HG03159 (cell line): ENCODE measurements around the gene AHSA1.

Source experiments
- ATAC-seq: cut with Tn5 transposase; IDR thresholded peaks from one replicate; pipeline ENCODE4 v1.9.1; 2021; ENCODE audit warnings: mild to moderate bottlenecking, moderate library complexity; ENCODE audit not compliant: unreplicated experiment

AHSA1 gene

DNA sequence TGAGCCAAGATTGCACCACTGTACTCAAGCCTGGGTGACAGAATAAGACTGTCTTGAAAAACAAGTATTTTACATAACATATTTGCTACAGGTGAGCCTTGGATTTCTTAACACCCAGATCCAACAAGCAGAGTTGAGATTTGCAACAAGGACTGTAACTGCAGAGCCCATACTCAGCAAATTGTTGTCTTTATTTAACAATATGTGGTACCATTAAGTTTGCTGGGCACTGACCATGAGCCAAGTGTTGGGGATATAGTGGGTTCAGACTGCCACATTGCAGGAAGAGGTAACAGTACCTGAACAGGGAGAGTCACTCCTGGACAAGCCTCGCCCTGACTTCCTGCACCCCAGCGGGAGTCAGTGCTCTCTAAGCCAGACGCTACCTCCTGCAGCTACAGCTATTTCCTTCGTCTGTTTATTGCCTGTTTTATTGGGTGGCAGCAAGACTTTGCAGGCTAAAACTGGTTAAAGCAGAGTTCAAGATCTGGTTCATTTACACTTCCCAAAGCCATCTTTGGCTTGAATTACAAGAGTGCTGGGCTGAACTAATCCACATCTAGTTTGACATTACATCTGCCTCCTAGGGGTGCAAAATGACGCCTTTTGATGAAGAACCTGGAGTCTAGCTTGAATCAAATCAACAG lies 12.5 kb downstream of the AHSA1 start:
- no peak for ATAC-seq

DNA sequence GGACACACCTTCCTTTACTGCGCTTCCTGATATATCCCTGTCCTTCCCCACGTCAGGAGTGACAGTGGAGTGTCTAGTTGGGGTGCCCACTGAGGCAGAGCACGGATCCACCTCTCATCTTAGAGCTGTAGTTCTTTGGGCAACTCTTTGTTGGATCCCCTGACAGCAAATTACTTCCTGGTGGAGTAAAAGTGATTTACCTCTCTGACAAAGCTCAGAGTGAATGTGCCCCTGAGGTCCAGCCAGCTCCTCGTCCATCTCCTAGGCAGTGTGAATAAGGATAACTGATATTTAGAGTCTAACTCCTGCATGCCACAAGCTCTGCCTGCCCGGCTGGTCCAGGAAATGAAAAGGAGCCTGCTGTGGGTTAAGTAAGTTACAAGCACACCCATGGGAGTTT lies 16.0 kb downstream of the AHSA1 start:
- no peak for ATAC-seq

DNA sequence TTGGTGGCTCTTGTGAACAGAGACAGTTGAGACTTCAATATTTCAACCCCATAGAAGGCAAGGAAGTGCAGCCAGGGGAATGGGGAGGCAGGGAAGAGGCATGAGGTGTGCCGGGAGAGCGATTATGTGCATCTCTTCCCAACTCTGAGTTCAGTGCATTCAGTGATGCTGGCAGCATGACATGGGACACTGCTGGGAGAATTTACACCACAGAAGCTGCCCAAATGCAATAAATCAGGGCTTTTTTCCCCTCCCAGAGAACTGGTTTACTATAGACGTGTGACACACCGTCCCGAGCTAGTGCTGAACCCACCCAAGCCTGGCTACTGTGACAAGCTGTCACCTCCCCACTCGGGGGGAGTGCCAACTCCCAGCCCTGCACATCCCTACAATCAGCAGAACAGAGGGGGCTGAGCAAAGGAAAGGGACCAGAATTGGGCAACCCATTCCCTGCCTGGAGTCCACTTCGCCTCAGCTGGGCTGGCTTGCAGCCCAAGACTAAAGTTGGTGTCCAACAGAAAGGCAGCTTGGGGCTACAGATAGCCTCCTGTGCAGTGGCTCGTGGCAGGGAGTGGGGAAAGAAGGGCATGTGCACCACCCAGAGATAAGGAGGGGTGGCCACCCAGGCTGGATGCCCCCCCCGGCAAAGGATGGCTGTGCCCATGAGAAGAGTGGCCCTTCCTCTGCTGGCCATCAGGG lies 16.7 kb downstream of the AHSA1 start:
- ATAC-seq, result no peak

DNA sequence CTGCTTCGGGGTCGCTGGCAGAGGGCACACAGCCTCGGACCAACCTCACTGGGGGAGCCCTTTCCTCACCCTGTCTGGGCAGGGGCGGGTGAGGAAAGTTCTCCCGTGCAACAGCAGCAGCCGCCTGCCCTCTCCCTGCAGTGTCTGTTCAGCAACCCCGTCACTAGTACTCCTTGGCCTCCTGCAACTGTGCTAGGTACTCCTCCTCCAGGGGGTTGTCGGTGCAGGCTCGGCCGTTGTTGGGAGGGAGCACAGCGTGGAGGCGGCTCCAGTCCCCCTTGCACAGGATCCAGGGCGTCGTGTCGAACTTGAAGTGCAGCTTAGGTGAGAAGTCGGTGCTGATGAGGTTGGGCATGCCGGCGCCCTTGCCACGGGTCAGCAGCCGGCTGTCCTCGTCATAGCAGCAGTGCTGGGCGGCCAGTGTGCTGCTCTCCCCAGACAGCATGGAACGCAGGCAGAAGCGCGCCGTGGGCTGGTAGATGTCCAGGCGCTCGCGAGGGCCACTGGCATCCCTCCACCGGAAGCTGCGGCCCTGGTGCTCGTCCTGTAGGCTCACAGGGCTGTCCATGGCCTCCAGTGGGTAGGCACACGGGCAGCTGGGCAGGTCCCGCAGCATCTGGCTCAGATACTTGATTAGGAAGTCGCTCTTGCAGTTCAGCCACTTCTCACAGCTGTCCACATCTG lies 17.7 kb downstream of the AHSA1 start:
- no peak for ATAC-seq

DNA sequence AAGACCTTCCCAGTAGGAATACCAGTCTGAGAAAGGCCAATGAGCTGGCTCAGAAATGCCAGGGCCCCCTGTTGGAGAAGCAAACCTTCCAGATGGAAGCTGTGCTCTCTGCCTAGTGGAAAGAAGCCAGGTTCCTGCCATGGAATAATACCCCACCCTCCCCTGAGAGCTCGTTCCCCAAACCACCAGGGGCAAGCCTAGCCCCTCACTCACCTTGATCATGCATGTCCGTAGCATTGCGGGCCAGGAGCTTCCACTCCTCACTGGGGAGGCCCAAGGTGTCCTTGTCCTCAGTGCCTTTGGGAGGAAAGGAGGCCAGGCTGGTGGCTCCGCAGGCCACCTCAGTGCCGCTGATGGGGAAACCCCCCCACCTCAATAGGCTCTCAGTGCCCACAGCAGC lies 20.1 kb downstream of the AHSA1 start:
- ATAC-seq, result no peak

DNA sequence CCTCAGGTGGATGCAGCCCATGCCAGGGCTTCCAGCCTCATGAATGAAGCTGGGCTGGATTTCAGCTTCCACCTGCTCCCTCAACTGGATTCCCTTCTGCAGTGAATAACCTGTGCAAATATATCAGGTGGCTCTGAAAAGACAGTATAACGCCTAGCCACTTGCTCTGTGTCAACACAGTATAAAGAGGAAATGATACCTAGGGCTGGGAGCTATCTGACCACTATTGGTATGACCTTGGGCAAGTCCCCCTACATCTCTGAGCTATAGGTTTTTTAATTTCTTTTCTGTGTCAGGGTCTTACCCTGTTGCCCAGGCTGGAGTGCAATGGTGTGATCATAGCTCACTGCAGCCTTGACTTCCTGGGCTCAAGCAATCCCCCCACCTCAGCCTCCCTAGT lies 20.9 kb downstream of the AHSA1 start:
- peak; percentile 96 for ATAC-seq

DNA sequence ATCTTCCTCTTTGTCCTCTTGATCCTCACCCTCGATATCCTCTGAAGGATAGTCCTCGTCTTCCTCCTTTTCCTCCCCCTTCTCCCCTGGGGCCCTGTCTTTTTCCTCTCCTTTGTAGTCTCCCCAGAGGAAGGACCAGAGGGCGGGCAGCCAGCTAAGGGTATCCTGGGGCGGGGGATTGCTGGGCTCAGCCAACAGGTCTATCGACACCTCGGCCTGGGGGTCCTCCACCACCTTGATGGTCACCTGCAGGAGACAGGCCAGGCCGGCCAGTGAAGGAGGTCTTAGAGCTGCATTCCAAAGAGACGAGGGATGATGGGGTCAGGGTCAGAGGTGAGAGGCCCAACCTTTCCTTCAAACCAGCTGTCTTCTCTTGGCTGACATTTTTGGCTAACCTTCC lies 24.5 kb downstream of the AHSA1 start:
- ATAC-seq, result no peak

DNA sequence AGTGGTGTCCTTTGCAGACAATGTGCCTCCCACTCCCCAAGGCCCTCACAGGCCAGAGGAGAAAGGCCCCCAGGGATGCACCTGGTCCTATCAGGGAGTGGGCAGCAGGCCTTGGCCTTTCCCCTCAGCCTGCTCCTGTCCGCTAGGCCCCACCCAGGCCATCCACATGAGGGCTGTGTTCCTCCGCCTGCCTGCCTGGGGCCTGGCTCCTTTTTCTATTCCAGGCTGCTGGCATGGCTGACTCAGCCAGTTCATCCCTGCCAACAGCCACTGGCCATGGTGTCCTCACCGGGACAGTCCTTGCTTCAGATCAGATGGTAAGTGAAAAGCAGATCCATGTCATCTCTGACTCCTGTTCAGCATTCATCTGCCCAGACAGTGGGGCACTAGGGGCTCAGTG lies 27.4 kb downstream of the AHSA1 start:
- no peak for ATAC-seq

DNA sequence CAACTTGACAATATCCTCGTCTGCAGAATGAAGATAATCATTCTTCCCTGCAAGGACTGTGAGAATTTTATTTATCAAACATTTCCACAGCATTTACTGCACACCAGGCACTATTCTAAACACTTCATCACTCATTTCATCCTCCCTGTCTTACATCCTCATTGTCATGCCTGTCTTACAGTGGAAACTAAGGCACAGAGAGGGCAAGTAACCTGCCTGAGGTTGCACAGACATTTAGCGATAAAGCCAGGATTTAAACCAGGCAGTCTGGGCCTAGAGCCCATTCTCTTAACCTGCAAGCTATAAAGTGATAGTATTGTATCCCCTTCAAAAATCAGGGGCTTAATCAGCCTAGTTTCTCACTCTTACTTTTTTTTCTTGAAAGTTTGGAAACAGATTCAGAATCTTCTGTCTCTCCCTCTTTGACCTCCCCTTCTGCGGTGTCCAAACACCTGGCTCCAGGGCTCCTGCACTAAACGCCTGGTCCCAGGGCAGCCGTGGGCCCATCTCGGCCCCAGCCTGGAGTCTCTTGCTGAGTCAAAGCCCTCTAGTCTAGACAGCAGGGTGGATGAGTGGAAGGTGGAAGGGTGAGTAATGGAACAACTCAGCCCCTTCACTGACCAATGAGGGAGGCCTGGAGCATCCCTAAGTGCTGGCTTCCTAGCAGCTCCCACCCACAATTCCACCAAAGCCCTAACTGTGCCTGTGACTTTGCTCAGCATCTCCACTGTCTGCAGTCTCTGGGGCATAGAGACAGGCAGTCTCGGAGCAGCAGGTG lies 28.2 kb downstream of the AHSA1 start:
- no peak for ATAC-seq

DNA sequence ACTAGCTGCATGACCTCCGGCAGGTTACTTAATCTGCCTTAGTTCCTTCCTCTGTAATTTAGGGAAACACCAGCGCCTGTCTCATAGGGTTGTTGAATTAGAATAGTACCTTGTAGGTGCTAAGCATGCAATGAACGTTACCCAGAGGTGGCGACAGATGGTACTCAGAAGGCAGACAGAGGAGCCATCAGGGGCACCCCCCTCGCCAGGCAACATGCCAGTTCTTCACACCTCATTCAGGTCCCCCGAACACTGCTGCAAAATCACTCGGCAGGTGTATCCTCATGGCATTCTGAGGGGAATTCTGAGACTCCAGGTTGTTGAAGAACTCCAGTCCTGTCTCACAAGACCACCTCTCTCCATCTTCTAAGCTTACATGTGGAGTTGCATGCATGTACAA lies 30.7 kb downstream of the AHSA1 start:
- ATAC-seq, result no peak

DNA sequence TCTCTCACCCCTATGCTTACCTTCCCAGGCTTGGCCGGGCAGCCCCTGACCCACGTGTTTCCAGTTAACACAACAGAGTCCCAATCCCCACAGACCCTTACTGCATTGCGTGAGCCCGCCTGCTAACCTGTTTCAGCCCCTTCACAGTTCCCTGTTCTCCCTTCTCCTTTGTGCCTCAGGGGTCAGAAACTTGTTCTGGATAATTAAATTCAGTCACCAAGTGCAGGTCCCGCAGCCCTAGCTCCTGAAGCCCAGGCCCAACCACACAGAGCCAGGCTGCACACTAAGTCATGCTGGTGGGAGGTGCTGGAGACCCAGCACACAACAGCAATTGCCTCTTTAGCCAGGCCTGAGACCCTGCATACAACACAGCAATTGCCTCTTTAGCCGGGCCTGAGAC lies 31.1 kb downstream of the AHSA1 start:
- no peak for ATAC-seq

DNA sequence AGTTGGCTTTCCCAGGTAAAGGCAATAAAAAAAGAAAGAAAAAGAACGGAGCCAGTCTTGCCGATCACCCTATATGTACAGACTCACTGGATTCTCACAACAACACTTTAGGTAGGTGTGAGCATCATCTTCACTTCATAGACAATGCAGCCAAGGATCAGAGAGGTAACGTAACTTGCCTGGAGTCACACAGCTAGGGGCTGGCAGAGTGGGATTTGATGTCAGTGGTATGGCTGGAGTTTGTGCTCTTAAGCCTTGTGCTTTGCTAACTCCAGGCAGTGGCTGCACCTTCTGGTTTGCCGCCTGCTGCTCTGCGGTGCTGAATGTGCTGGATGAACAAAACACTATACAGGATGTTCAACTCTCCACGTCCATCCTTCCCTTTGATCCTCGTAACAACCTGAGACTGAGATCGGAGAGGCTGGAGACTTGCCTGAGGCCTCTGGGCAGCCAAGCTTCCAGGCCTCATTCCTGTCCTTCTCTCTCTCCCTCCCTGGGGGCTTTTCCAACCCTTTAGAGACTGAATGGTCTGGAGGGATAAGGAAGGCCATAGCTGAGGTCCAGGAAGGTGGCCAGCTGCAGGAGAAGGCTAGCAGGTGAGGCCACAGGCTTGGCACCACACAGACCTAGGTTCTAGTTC lies 32.6 kb downstream of the AHSA1 start:
- no peak for ATAC-seq

DNA sequence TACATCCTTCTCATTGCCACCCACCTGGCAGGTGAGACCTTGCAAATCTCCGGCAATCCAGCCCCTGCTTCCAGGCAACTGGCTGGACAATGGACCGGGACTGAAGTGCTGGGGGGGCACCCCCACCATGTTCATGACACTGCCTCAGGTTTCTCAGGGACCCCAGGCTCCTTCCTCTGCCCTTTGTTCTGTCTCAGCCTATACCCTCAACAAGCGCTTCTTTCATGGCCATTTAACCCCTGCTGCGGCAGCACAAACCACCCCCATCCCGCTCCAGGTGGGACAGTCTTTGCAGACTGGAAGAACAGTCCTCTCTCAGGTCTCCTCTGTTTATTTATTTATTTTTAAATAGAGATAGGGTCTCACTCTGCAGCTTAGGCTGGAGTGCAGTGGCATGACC lies 33.2 kb downstream of the AHSA1 start:
- no peak for ATAC-seq

DNA sequence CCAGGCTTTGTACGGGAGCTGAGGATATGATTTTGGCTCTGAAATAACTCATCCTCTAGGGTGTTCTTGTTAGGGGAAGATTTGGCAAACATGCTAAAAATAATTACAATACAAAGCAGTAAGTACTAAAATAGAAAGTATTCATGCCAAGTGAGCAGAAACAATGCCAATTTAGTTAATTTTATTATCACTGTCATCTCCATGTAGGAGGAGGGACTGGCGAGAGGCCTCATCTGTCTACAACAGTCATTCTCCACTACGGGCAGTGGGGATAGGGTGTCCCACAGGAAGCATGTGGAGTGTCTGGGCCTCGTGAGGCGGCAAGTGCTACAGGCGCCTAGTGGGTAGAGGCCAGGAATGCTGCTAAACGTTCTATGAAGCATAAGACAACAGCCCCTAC lies 37.4 kb downstream of the AHSA1 start:
- ATAC-seq, result no peak

DNA sequence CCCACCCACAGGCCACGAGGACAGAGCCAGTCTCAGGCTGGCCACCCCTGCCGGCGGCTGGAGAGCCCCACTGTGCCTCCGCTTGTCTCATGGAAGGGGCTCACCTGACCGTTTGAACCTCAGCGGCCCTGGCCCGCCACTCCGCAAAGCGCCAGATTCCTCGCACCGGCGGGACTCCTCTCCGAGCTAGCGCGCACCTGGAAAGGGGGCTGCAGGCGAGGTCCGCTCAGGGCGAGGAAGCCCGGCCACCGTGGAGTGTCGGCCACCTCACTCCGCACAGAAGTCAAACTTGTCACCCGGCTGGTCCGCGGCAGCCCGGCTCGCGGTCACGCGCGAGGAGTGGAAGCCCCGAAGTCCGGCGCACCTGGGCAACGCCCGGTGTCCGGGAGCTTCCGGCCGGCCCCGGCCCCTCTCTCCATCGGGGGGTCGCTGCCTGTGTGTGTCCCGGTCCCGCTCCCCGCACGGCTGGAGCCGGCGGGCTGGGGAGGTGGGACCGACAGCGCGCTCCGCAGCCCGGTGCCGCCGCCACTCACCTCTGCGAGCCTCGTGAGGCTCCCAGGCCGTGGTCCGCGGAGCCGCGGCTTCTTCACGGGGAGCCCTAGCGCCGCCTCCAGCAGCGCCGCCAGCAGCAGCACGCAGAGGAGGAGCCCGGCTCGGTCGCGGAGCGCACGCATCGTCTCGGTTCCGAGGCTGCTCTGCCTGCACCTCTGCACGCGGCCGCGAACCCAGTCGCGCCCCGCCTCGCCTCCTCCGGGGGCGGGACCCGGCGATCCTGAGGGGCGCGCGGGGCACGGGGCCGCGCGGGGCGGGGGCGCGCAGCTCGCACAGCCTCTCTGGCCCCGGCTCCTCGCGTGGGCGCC lies 40.5 kb downstream of the AHSA1 start, which contains the start of gene ISM2:
Gene ISM2 (minus strand): TSS at position 697 of the 860 bp plus-strand sequence. CDS start 23 bp downstream, at position 674.
- peak; percentile 62 for ATAC-seq

DNA sequence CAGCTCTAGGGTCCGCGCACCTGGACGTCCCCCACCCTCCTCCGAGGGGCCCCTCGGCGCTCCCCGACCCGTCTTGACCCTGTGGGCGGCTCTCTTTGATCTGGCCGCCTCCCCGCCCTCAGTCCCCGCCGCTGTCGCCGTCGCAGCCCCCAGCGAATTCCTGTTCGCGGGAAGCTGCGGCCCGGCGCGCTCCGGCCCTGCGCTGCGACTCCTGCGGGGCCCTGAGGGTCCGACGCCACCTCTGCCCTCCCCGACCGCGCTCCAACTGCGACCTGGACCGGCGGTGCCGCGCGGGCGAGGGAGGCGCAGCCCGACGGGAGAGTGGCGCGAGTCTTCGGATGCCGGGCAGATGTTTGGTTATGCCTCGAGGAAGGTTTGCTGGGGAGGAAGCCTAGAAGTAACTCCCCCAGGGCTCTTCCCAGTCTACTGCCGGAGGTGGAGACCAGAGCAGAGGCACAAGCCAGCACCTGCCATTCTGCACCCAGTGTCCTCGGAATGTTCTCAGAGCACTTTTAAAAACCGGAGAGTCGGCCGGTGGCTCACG lies 41.2 kb downstream of the AHSA1 start:
- peak; percentile 29 for ATAC-seq

DNA sequence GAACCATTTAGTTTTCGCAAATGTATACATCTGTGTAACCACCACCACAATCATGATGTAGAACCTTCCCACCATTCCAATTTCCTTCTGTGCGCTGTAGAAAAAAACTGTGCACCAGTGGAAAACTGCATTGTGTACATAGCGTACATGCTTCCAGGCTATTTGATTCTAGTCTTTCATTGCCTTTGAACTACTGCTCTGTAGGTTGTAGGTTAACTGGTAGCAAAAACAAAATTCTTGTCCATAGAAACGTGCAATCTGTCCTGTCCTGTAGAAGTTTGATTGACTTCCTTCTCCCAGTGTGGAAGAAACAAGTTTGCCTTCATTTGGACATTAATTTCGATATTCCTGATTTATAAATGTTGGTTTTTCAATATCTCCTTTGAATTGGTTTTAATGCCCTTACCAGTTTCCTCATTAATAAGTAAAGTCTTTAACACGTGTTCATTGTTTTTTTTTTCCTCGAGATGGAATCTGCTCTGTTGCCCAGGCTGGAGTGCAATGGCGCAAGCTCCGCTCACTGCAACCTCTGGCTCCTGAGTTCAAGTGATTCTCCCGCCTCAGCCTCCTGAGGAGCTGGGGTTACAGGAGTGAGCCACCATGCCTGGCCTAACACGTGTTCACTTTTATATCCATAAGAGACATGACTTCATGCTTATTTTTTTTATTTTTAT lies 44.4 kb downstream of the AHSA1 start:
- no peak for ATAC-seq

DNA sequence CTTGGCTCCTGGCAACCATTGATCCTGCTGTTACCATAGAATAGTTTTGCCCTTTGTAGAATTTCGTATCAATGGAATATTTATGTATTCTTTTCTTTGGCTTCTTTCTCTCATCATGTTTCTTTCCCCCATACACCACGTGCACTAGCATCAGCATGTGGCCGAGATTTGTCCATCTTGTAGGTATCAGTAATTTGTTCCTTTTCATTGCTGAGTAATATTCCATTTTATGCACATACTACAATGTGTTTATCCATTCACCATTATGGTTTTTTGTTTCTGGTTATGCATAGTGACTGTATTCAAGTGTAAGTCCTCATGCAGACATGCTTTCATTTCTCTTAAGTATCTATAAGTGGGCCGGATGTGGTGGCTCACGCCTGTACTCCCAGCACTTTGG lies 45.2 kb downstream of the AHSA1 start:
- ATAC-seq, result no peak

DNA sequence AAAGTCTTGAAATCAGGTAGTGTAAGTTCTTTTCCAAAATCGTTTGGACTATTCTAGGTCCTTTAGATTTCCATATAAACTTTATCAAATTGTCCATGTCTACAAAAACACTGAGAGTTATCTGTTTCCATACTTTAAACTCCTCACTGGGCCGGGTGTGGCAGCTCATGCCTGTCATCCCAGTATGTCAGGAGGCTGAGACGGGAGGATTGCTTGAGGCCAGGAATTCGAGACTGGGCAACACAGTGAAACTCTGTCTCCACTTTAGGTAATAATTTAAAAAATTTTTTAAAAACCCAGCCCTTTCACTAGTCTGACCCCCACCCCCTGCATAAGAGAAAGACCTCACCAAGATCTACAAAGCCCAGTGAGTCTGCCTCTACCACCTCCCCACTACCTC lies 47.1 kb downstream of the AHSA1 start:
- no peak for ATAC-seq
